ENCODE data around the gene ATF4. TPM values are rescaled to one million over a fixed set of nuclear protein-coding genes. Genes with fewer than 3 reads are reported as not detected.

The ATF4 gene
- total RNA-seq, 2 experiments from 2014 or later, result 720 to 732 TPM

DNA sequence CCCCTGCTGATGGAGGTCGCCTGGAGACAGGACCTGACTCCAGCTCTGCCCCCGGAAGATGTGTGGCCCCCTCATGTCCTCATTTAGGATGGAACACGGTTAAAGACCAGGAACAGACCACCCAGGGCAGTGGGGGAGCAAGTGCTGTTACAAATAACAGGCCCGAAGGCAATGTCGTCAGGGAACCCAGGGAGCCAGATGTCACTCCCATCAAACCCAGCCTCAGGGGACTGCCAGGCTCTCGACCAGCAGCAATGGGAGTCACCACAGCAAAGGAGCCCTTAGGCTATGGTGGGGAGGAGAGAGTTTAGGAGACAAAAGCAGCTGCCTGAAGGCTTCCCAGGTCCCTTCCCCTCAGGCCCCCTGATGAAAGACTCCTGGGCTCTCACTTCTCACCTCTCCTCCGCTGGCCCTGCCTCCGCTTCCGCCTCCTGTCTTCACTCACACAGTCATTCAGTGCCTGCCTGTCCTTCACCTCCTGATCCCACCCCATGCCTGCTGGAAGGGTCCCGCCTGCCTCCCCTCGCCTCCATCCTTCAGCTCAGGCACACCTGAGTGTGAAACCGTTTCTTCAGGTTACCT is 7.8 kb downstream of the ATF4 start:
- peaks cover 5% of the 10 kb centered on the region; the same call in 1 of the 2 replicates for H4K20me1 ChIP-seq (ENCODE audit: insufficient read depth, low read length)
- H3K9me3 ChIP-seq (ENCODE audit: low read length), result no peaks in the 10 kb centered on the region
- BruUV-seq (replicated peaks), result no TSS peak
- peaks cover 70% of the 10 kb centered on the region for H3K36me3 ChIP-seq (ENCODE audit: insufficient read depth, low read length)
- no peak for TF ChIP-seq EZH2phosphoT487 (IDR thresholded peaks at IDR 0.05; ENCODE audit: borderline replicate concordance, low read depth, low read length)
- TF ChIP-seq CTCF (conservative IDR thresholded peaks at IDR 0.05; ENCODE audit: low read length), result no peak
- intact Hi-C loops (cut with micrococcal nuclease; ENCODE audit: unreplicated experiment), result loop anchor here (2.0 to 5.0 kb wide), 6 partner anchors 81 to 376 kb away; partner anchors contain the start of genes CBX7, RPL3 and TAB1
- H3K4me1 ChIP-seq (ENCODE audit: insufficient read depth, low read length, poor library complexity, severe bottlenecking), result peaks cover 88% of the 10 kb centered on the region
- H2AFZ ChIP-seq (ENCODE audit: low read length), result no peak overlapping the region
- ChIA-PET POLR2A (interaction anchor here (1.1 to 1.7 kb wide), 5 partner anchors 8 to 179 kb away, joined by 3 to 14 read pairs (median 4); partner anchors contain the start of genes ATF4 and MIEF1), CTCF (ENCODE audit: unreplicated experiment) (interaction anchor here (1.0 to 3.2 kb wide), 6 partner anchors 8 to 184 kb away, joined by 3 to 17 read pairs (median 4); partner anchors contain the start of gene ATF4)
- H3K27ac ChIP-seq (ENCODE audit: low read depth, low read length, poor library complexity, severe bottlenecking), result peak overlapping the region; percentile 95
- H3K4me2 ChIP-seq (ENCODE audit: low read length), result peak overlapping the region; percentile 81
- H3K9me2 ChIP-seq (ENCODE audit: insufficient read depth, low read length), result no peaks in the 10 kb centered on the region
- DNase-seq (ENCODE audit: low spot score), result no peak
- peak overlapping the region; percentile 97 for H3K4me3 ChIP-seq (ENCODE audit: low read depth, low read length, poor library complexity, severe bottlenecking)
- peaks cover 38% of the 10 kb centered on the region for H3K79me2 ChIP-seq (ENCODE audit: insufficient read depth, low read depth, low read length)

DNA sequence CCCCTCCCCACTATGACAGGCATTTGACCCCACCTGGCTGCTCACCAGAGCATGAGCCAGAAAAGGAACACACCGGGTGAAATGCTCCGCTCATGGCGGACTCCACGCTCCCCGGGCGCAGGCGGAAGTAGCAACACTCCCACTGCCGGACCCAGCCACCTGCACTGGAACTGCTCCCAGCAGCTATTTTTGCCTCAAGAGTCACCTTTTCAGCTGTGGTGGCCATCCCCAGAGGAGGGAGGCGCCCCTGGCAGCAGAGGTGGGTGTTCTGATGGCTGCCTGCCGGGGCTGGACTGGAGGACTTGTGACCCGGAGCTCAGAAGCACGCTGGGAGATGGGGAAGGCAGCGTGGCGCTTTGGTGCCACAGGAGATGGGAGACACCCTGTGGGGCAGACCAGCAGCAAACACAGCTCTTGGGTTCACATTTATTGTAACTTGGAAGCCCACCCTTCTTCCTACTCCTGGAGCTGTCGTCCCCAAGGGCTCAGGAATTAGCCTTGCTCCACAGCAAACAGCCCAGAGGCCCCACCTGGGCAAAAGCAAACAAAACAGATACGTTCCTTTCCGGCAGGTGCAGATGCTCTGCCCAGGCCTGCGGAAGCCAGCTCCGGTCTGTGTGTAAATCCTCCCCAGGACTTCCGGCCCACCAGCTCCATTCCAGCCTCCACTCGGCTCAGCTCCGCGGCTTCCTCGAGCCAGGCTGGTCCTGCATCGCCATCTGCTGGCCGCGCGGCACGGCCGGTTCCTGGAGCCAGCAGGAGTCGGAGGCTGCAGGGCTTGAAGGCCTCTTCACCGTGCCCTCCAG is 8.5 kb downstream of the ATF4 start:
- Histone ChIP-seq H3K36me3 (ENCODE audit: insufficient read depth, low read length) (peaks cover 63% of the 10 kb centered on the region), H3K27ac (ENCODE audit: low read depth, low read length, poor library complexity, severe bottlenecking) (peak overlapping the region; percentile 95), H3K4me2 (ENCODE audit: low read length) (peak overlapping the region; percentile 81), H3K9me3 (ENCODE audit: low read length) (no peaks in the 10 kb centered on the region), H3K79me2 (ENCODE audit: insufficient read depth, low read depth, low read length) (peaks cover 32% of the 10 kb centered on the region), H2AFZ (ENCODE audit: low read length) (no peak overlapping the region), H4K20me1 (ENCODE audit: insufficient read depth, low read length) (peaks cover 3% of the 10 kb centered on the region; the same call in 1 of the 2 replicates), H3K4me3 (ENCODE audit: low read depth, low read length, poor library complexity, severe bottlenecking) (peak overlapping the region; percentile 97), H3K9me2 (ENCODE audit: insufficient read depth, low read length) (no peaks in the 10 kb centered on the region), H3K4me1 (ENCODE audit: insufficient read depth, low read length, poor library complexity, severe bottlenecking) (peaks cover 87% of the 10 kb centered on the region)
- POLR2A ChIA-PET, result interaction anchor here (0.6 to 1.7 kb wide), 7 partner anchors 9 to 515 kb away, joined by 3 to 14 read pairs (median 4); partner anchors contain the start of genes ATF4 and MIEF1
- BruUV-seq (replicated peaks), result TSS peak; percentile 69
- CTCF ChIA-PET (ENCODE audit: unreplicated experiment), result interaction anchor here (0.6 to 3.2 kb wide), 10 partner anchors 9 to 358 kb away, joined by 3 to 17 read pairs (median 4); partner anchors contain the start of gene ATF4
- DNase-seq (ENCODE audit: low spot score), result peak; percentile 96
- intact Hi-C loops (cut with micrococcal nuclease; ENCODE audit: unreplicated experiment), result loop anchor here (1.0 to 5.0 kb wide), 7 partner anchors 36 to 377 kb away; partner anchors contain the start of genes CBX7, RPL3 and TAB1
- peak; percentile 97 for TF ChIP-seq CTCF (conservative IDR thresholded peaks at IDR 0.05; ENCODE audit: low read length)
- TF ChIP-seq EZH2phosphoT487 (IDR thresholded peaks at IDR 0.05; ENCODE audit: borderline replicate concordance, low read depth, low read length), result no peak

Measured in OCI-LY7 (cell line).